Activated T-cell treated with anti-CD3 and anti-CD28 coated beads, Interleukin-2, amount 50 U/mL, for 1 hour (primary cell): Measurements from ENCODE around the gene LRRC72.
"Not testable (repeated sequence)": the region's sequence is repeated elsewhere in the genome, so short reads cannot be mapped to it uniquely, and the experiment has no call there.

Source experiments
- DNase-seq: peaks from one replicate; pipeline ENCODE4 v3.0.0-alpha.2; 2020

The LRRC72 gene

GRCh38 chr7:16529697-16530096, 3.1 kb downstream of the LRRC72 start:
- DNase-seq, result no peak

- no peak for DNase-seq
Measured at GRCh38 chr7:16531707-16532106, 5.1 kb downstream of the LRRC72 start.

GRCh38 chr7:16532272-16532671, 5.6 kb downstream of the LRRC72 start:
- no peak for DNase-seq

GRCh38 chr7:16535500-16535899, 8.9 kb downstream of the LRRC72 start:
- DNase-seq, result no peak

GRCh38 chr7:16540559-16540958, 13.9 kb downstream of the LRRC72 start:
- not testable (repeated sequence) for DNase-seq

- DNase-seq, result no peak
Measured at GRCh38 chr7:16542401-16542800, 15.8 kb downstream of the LRRC72 start.

- no peak for DNase-seq
Measured at GRCh38 chr7:16543456-16543855, 16.8 kb downstream of the LRRC72 start.

GRCh38 chr7:16546921-16547505, 20.4 kb downstream of the LRRC72 start:
- no peak for DNase-seq

- DNase-seq, result no peak
Measured at GRCh38 chr7:16548428-16548827, 21.8 kb downstream of the LRRC72 start.

GRCh38 chr7:16550671-16551070, 24.0 kb downstream of the LRRC72 start:
- no peak for DNase-seq

GRCh38 chr7:16554518-16555236, 28.1 kb downstream of the LRRC72 start:
- DNase-seq, result no peak

GRCh38 chr7:16556359-16556758, 29.7 kb downstream of the LRRC72 start:
- DNase-seq, result no peak

GRCh38 chr7:16558761-16559302, 32.2 kb downstream of the LRRC72 start:
- DNase-seq, result no peak

- DNase-seq, result no peak
Measured at GRCh38 chr7:16559497-16560179, 33.0 kb downstream of the LRRC72 start.

GRCh38 chr7:16561943-16562342, 35.3 kb downstream of the LRRC72 start:
- no peak for DNase-seq

- no peak for DNase-seq
Measured at GRCh38 chr7:16562456-16563220, 36.0 kb downstream of the LRRC72 start.

- no peak for DNase-seq
Measured at GRCh38 chr7:16563281-16564022, 36.8 kb downstream of the LRRC72 start.

- no peak for DNase-seq
Measured at GRCh38 chr7:16564023-16564380, 37.4 kb downstream of the LRRC72 start.

GRCh38 chr7:16564909-16565426, 38.3 kb downstream of the LRRC72 start:
- DNase-seq, result no peak

GRCh38 chr7:16571941-16572340, 45.3 kb downstream of the LRRC72 start:
- no peak for DNase-seq

- no peak for DNase-seq
Measured at GRCh38 chr7:16579216-16579615, 52.6 kb downstream of the LRRC72 start.

GRCh38 chr7:16581286-16581685, 54.7 kb downstream of the LRRC72 start:
- no peak for DNase-seq
